ENCODE data around the gene TENM4. TPM values are rescaled to one million over a fixed set of nuclear protein-coding genes. Genes with fewer than 3 reads are reported as not detected.

Gene TENM4
- total RNA-seq, 1 donor from 2014 or later, result not detected

- intact Hi-C loops (cut with micrococcal nuclease), result no loop called here
- Mint-ChIP-seq H3K4me1 (no peaks in the 10 kb centered on the region), H3K27ac (no peak overlapping the region)
Observed at GRCh38 chr11:78821371-78822306, 619.2 kb downstream of the TENM4 start.

GRCh38 chr11:78820741-78821140 lies 620.1 kb downstream of the TENM4 start:
- Mint-ChIP-seq H3K27me3 (no peaks in the 10 kb centered on the region), H3K9me3 (no peaks in the 10 kb centered on the region), H3K4me3 (no peak overlapping the region), H3K4me1 (no peaks in the 10 kb centered on the region), H3K27ac (no peak overlapping the region), H3K36me3 (ENCODE audit: low read depth) (no peaks in the 10 kb centered on the region)
- intact Hi-C loops (cut with micrococcal nuclease), result no loop called here
- DNase-seq, result no peak

More at GRCh38 chr11:78821371-78822306, 619.2 kb downstream of the TENM4 start:
- H3K27me3 Mint-ChIP-seq, result no peaks in the 10 kb centered on the region
- no peaks in the 10 kb centered on the region for H3K9me3 Mint-ChIP-seq
- H3K36me3 Mint-ChIP-seq (ENCODE audit: low read depth), result no peaks in the 10 kb centered on the region
- DNase-seq, result no peak
- H3K4me3 Mint-ChIP-seq, result no peak overlapping the region

GRCh38 chr11:78818201-78818600 lies 622.6 kb downstream of the TENM4 start:
- Mint-ChIP-seq H3K4me3 (no peak overlapping the region), H3K9me3 (no peaks in the 10 kb centered on the region), H3K27me3 (peaks cover 3% of the 10 kb centered on the region), H3K36me3 (ENCODE audit: low read depth) (no peaks in the 10 kb centered on the region), H3K27ac (no peak overlapping the region), H3K4me1 (no peaks in the 10 kb centered on the region)
- intact Hi-C loops (cut with micrococcal nuclease), result no loop called here
- DNase-seq, result no peak

GRCh38 chr11:78815831-78816230 lies 625.0 kb downstream of the TENM4 start:
- Mint-ChIP-seq H3K4me1 (no peaks in the 10 kb centered on the region), H3K27ac (no peak overlapping the region), H3K4me3 (no peak overlapping the region), H3K36me3 (ENCODE audit: low read depth) (no peaks in the 10 kb centered on the region), H3K27me3 (peaks cover 3% of the 10 kb centered on the region), H3K9me3 (no peaks in the 10 kb centered on the region)
- no peak for DNase-seq
- intact Hi-C loops (cut with micrococcal nuclease), result no loop called here

GRCh38 chr11:78812513-78813293 lies 628.1 kb downstream of the TENM4 start:
- intact Hi-C loops (cut with micrococcal nuclease), result no loop called here
- Mint-ChIP-seq H3K4me1 (no peaks in the 10 kb centered on the region), H3K9me3 (no peaks in the 10 kb centered on the region)

GRCh38 chr11:78810559-78811009 lies 630.2 kb downstream of the TENM4 start:
- Mint-ChIP-seq H3K4me1 (no peaks in the 10 kb centered on the region), H3K27me3 (peaks cover 8% of the 10 kb centered on the region), H3K27ac (no peak overlapping the region), H3K4me3 (no peak overlapping the region), H3K36me3 (ENCODE audit: low read depth) (no peaks in the 10 kb centered on the region), H3K9me3 (no peaks in the 10 kb centered on the region)
- intact Hi-C loops (cut with micrococcal nuclease), result no loop called here
- no peak for DNase-seq

More at GRCh38 chr11:78812513-78813293, 628.1 kb downstream of the TENM4 start:
- peaks cover 3% of the 10 kb centered on the region for H3K27me3 Mint-ChIP-seq
- H3K4me3 Mint-ChIP-seq, result no peak overlapping the region
- no peak for DNase-seq
- no peaks in the 10 kb centered on the region for H3K36me3 Mint-ChIP-seq (ENCODE audit: low read depth)
- no peak overlapping the region for H3K27ac Mint-ChIP-seq

GRCh38 chr11:78809931-78810541 lies 630.8 kb downstream of the TENM4 start:
- Mint-ChIP-seq H3K36me3 (ENCODE audit: low read depth) (no peaks in the 10 kb centered on the region), H3K4me1 (no peaks in the 10 kb centered on the region), H3K9me3 (no peaks in the 10 kb centered on the region), H3K27me3 (peaks cover 8% of the 10 kb centered on the region), H3K27ac (no peak overlapping the region), H3K4me3 (no peak overlapping the region)
- DNase-seq, result no peak
- intact Hi-C loops (cut with micrococcal nuclease), result no loop called here

- intact Hi-C loops (cut with micrococcal nuclease), result no loop called here
- Mint-ChIP-seq H3K27me3 (peaks cover 8% of the 10 kb centered on the region), H3K9me3 (no peaks in the 10 kb centered on the region), H3K4me1 (no peaks in the 10 kb centered on the region), H3K4me3 (no peak overlapping the region), H3K36me3 (ENCODE audit: low read depth) (no peaks in the 10 kb centered on the region), H3K27ac (no peak overlapping the region)
- DNase-seq, result no peak
Observed at GRCh38 chr11:78808923-78809322, 631.9 kb downstream of the TENM4 start.

GRCh38 chr11:78807351-78807750 lies 633.5 kb downstream of the TENM4 start:
- Mint-ChIP-seq H3K27ac (no peak overlapping the region), H3K27me3 (peaks cover 5% of the 10 kb centered on the region), H3K36me3 (ENCODE audit: low read depth) (no peaks in the 10 kb centered on the region), H3K9me3 (no peaks in the 10 kb centered on the region), H3K4me1 (no peaks in the 10 kb centered on the region), H3K4me3 (no peak overlapping the region)
- DNase-seq, result no peak
- intact Hi-C loops (cut with micrococcal nuclease), result no loop called here

GRCh38 chr11:78806214-78807004 lies 634.4 kb downstream of the TENM4 start:
- Mint-ChIP-seq H3K27me3 (peaks cover 5% of the 10 kb centered on the region), H3K4me1 (no peaks in the 10 kb centered on the region), H3K9me3 (no peaks in the 10 kb centered on the region), H3K27ac (no peak overlapping the region), H3K4me3 (no peak overlapping the region), H3K36me3 (ENCODE audit: low read depth) (no peaks in the 10 kb centered on the region)
- intact Hi-C loops (cut with micrococcal nuclease), result no loop called here
- no peak for DNase-seq

- Mint-ChIP-seq H3K36me3 (ENCODE audit: low read depth) (no peaks in the 10 kb centered on the region), H3K4me3 (no peak overlapping the region), H3K27ac (no peak overlapping the region), H3K27me3 (peaks cover 8% of the 10 kb centered on the region), H3K9me3 (no peaks in the 10 kb centered on the region), H3K4me1 (no peaks in the 10 kb centered on the region)
- intact Hi-C loops (cut with micrococcal nuclease), result no loop called here
- no peak for DNase-seq
Observed at GRCh38 chr11:78804991-78805390, 635.8 kb downstream of the TENM4 start.

GRCh38 chr11:78803995-78804394 lies 636.8 kb downstream of the TENM4 start:
- H3K36me3 Mint-ChIP-seq (ENCODE audit: low read depth), result no peaks in the 10 kb centered on the region
- H3K4me3 Mint-ChIP-seq, result no peak overlapping the region
- H3K27me3 Mint-ChIP-seq, result peaks cover 8% of the 10 kb centered on the region
- intact Hi-C loops (cut with micrococcal nuclease), result no loop called here
- no peak overlapping the region for H3K27ac Mint-ChIP-seq
- H3K4me1 Mint-ChIP-seq, result no peaks in the 10 kb centered on the region
- no peaks in the 10 kb centered on the region for H3K9me3 Mint-ChIP-seq
- DNase-seq, result no peak

- Mint-ChIP-seq H3K27me3 (peaks cover 7% of the 10 kb centered on the region), H3K27ac (no peak overlapping the region), H3K4me3 (no peak overlapping the region), H3K9me3 (no peaks in the 10 kb centered on the region), H3K36me3 (ENCODE audit: low read depth) (no peaks in the 10 kb centered on the region), H3K4me1 (no peaks in the 10 kb centered on the region)
- intact Hi-C loops (cut with micrococcal nuclease), result no loop called here
- no peak for DNase-seq
Observed at GRCh38 chr11:78802058-78802761, 638.6 kb downstream of the TENM4 start.
